ENCODE data around the gene VPS13D.
"Not testable (repeated sequence)": the region's sequence is repeated elsewhere in the genome, so short reads cannot be mapped to it uniquely, and the experiment has no call there.

The VPS13D gene

DNA sequence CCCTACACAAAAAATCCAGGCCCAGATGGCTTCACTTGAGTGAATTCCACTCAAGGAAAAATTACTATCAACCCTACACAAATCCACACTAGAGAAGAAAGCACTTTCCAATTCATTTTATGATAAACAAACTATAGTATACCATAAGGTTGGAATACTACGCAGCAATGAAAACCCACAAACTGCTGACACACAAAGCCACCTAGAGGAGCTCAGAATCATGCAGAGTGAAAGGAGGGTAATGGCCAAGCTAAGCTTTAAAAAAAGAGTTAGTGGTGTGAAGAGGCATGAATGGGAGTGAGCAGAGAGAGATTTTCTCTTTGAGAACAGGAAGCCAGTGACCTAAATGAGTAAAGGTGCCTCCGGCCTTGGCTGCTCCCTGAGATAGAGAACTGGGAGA is 294.4 kb downstream of the VPS13D start:
- no peak for DNase-seq

- DNase-seq, result no peak
These were observed 295.7 kb downstream of the VPS13D start for GRCh38 chr1:12525311-12526181.

GRCh38 chr1:12527564-12527963 is 297.7 kb downstream of the VPS13D start:
- DNase-seq, result no peak

DNA sequence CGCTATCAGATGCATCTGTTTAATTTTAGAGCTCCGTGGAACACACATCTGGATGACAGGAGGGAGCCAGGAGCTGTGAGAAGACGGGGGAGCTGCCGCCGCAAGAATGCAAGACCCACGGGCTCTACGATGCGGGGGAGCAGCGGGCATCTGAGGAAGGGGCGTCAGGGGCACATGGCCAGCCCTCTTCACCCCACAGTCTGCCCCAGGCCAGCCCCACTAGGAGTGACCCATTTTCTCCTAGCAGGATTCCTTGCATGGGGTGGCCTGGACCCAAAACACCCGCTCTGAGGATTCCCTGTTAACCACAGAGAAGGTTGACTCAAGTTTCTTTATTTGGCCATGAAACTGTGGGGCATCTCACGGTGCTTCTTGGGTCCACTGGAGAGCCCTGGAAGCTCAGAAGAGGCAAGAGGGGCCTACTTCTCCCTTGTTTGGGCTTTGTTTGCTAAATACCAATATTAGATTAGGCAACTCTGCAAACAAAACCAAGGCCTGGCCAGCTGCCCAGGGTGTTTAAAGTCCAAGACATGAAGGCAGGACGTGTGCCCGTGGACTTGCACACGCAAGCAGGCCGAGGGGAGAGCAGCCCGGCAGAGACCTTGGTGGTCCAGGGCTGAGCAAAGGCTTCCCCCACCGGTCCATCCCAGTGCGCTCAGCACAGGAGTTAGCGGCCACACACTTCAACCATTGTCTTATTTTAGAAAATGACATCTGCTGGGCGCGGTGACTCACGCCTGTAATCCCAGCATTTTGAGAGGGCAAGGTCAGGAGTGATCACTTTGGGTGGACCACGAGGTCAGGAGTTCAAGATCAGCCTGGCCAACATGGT is 298.4 kb downstream of the VPS13D start:
- DNase-seq, result no peak

DNA sequence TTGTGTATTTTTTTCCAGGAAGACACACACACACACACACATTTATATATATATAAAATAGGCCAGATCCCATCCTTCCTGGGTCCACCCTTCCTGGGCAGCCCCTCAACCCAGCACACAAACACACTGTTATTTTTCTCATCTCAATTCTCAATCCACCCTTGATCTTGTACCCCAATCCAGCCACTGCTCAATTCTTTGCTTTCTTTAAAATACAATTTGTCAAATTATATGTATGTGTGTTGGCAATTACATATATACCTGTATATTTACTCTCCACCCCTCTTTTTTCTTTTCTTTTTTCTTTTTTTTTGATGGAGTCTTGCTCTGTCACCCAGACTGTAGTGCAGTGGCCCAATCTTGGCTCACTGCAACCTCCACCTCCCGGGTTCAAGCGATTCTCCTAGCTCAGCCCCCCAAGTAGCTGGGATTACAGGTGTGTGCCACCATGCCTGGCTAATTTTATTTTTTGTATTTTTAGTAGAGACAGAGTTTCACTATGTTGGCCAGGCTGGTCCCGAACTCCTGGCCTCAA is 299.9 kb downstream of the VPS13D start:
- DNase-seq, result no peak

GRCh38 chr1:12530462-12531178 is 300.8 kb downstream of the VPS13D start:
- no peak for DNase-seq

DNA sequence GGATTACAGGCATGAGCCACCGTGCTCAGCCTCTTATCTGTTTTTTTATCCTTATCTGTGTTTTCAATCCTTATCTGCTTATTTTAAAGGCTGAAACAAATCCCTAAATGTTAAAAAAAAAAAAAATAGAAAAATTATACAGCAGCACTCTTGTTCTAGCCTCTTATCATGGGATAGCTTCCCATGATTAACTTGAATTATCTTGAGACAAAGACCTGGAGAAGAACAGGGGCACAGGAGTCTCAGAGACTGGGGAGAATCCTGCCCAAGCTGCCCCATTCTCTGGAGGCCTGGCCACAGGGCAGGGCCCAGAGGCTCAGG is 301.3 kb downstream of the VPS13D start:
- DNase-seq, result no peak

DNA sequence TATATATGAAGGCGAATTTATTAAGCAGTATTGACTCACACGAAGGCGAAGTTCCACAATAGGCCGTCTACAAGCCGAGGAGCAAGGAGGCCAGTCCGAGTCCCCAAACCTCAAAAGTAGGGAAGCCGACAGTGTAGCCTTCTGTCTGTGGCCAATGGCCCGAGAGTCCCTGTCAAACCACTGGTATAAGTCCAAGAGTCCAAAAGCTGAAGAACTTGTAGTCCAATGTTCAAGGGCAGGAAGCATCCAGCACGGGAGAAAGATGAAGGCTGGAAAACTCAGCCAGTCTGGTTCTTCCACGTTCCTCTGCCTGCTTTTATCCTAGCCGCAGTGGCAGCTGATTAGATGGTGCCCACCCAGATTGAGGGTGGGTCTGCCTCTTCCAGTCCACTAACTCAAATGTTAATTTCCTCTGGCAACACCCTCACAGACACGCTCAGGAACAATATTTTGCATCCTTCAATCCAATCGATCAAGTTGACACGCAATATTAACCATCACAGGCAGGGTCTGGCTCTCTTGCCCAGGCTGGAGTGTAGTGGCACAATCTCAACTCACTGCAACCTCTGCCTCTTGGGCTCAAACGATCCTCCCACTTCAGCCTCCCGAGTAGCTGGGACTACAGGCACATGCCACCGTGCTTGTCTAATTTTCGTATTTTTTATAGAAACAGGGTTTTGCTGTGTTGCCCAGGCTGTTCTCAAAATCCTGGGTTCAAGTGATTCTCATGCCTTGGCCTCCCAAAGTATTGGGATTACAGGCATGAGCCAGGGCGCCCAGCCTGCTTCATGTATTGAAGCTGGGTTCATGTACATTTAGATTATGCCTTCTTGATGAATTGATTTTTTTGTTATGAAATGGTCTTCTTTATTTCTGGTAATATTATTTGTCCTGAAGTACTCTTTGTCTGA is 302.8 kb downstream of the VPS13D start:
- DNase-seq, result no peak

- DNase-seq, result no peak
These were observed 306.3 kb downstream of the VPS13D start for GRCh38 chr1:12536023-12536639.

GRCh38 chr1:12537294-12537693 is 307.5 kb downstream of the VPS13D start:
- DNase-seq, result no peak

GRCh38 chr1:12537906-12538461 is 308.2 kb downstream of the VPS13D start:
- DNase-seq, result no peak

DNA sequence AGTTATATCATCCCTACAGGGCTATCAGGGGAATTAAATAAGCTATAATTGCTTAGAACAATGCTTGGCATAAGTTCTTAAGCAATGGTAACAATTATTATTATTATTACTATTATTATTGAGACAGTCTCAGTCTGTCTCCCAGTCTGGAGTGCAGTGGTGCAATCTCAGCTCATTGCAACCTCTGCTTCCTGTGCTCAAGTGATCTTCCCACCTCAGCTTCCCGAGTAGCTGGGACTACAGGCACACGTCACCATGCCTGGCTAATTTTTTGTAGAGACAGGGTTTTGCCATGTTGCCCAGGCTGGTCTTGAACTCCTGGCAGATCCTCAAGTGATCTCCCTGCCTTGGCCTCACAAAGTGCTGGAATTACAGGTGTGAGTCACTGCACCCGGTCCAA is 308.7 kb downstream of the VPS13D start:
- not testable (repeated sequence) for DNase-seq

DNA sequence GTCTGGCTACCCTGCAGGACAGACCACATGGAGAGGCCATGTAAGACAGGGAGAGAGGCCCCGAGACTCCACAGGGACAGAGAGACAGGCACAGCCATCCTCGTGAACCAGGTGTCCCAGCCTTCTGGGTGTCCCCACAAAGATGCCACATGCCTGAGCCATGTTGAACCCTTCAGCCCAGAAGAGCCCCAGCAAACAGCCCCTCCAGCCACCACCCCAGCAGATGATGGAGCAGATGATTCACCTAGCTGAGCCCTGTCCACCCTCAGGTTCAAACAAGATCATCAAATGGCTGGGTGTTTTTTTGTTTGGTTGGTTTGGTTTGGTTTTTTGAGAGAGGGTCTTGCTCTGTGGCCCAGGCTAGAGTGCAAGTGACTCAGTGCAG is 309.5 kb downstream of the VPS13D start:
- DNase-seq, result no peak

DNA sequence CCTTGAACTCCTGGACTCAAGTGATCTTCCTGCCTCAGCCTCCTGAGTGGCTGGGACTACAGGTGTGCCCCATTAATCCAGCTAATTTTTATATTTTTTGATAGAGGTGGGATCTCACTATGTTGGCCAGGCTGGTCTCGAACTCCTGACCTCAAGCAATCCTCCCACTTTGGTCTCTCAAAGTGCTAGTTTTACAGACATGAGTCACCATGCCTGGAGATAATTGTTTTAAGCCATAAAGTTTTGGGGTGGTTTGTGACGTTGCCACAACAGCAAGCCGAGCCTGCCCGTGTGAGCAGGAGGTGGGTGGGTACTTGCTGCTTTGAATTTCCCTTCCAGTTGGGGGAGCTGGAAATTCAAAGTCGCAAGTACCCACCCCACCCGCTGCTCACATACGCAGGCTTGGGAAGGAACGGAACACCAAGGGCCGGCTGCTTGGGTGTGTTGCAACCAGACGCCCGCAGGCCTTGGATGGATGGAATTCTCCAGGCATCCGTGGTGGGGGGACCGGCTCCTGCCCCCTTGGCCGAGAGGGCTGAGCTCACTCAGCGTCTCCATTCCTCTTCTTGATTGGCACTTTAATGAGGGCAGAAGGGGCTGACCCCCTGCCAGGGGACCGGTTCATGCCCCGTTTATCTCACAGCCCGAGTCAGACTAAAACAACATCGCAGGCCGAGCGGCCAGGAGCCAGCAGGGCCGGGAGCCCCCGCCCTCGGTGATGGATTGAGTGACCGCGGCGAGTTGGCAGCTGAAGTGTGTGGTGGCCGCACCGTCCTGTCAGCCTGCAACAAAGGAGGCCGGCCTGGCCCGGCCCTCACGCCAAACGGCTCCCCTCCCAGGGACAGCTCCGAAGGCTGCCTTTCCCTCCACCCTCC is 310.1 kb downstream of the VPS13D start:
- no peak for DNase-seq

DNA sequence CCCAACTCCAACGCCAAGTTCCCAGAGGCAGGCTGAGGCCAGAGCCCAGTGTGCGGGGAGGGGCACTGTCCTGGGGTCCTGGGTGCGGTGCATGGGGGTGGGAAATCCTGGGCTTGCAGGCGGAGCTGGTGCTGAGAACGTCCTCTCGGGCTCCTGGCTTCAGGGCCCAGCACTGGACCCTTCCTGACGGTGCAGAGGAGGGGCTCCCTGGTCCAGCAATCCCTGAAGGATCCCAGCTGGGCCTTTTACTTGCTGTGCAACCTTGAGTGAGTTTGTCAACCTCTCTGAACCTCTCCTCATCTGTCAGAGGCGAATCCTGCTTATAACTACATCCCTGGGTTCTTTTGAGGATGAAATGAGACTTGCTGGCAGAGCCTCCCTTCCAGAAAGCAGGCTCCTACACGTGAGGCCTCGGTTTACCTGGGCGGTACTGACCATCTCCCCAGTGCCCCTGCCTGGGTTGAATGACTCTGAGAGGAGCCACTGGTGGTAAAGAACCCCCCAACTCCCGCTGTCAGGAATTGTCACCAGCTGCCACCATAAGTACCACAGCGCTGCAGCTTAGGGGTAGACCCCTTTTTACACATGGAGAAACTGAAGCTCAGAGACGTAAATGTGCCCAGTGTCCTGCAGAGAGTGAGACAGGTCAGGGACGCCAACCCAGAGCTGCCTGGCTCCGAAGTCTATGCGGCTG is 310.9 kb downstream of the VPS13D start:
- DNase-seq, result no peak

DNA sequence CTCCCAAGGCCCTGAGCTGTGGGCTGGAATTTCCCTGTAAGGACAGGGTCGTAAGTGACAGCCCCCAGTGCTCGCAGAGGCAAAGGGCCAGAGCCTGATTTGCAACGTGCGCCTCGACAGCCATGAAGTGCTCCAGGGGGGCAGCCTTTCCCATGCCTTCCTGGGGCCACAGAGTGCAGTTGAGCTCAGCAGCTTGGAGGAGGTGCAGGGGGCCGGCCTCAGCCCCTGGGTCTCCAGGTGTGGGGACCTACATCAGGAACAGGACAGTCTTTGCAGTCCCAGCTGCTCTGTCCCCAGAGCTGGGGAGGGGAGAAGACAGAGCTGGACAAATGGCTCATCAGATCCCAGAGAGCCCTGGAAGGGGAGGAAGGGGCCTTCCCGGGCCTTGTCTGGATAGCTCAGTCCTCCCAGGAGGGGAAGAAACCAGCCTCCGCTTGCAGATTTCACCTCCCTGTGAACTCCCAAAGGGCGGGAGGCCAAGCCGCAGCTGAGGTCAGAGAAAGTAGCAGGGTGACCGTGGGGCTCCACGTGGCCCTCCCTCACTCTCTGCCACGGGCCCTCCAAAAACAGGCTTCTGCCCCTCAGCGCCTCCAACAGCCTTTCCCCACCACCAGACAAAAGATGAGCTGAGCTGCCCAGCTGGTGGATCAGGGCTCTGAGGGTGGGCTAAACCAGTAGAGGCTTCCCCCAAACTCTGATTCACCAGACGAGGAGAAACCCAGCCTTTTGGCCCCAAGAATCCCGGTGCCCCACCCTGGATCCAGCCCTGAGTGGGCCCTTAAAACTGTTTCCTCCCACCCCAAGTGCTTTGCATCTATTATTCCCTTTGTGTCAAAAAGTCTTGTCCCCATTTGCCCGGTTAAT is 311.7 kb downstream of the VPS13D start:
- DNase-seq, result no peak

- DNase-seq, result no peak
These were observed 312.3 kb downstream of the VPS13D start for GRCh38 chr1:12542138-12542465.

DNA sequence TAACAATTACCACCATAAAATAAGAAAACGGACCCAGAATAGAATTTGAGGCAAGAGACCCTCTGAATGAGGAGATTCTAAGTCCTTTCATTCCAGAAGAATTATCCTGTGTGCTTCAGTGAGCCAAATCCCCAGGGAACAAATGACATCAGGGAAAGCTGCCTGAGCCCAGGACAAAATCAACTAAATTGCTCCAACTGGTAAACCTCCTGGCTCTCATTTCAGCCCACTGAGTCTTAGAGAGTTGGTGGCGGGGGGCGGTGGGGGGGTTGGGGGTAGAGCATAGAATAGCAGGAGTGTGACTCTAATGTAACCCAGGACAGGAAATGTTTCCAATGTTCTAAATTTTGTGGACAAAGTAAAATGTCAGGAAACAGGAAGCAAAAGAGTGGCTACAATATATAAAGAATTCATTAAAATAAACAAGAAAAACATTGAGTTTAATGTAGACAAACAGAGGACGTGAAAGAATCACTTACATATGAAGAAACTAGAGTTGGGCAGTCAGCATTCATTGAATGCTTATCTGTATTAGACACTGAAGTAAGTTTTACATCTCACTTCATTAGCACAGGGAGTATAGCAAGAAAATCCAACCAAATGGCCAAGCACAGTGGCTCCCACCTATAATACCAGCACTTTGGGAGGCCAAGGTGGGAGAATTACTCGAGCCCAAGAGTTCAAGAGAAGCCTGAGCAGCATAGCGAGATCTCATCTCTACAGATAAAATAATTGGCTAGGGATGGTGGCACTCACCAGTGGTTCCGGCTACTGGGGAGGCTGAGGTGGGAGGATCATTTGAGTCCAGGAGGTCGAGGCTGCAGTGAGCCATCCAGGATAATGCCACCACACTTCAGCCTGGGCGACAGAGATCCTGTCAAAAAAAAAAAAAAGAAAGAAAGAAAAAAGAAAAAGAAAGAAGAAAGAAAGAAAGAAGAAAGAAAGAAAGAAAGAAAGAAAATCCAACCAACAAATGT is 313.1 kb downstream of the VPS13D start:
- DNase-seq, result no peak

Data from hematopoietic multipotent progenitor cell treated with erythropoietin and hydrocortisone succinate and interleukin-3 and kit ligand, for 4 days (in vitro differentiated cells).